SU-DHL-6 (cell line): Measurements from ENCODE around the gene PRKAB2.

Source experiments
- H2AFZ ChIP-seq: fragments of 200-600 bp; sonication (generic); 2 replicates; pipeline ENCODE4 v1.6.1; 2014; ENCODE audit warnings: low read depth, mild to moderate bottlenecking, moderate library complexity, mixed read lengths, antibody characterized with exemption, low read length; ENCODE audit not compliant: severe bottlenecking
- H3F3A ChIP-seq: fragments of 200-600 bp; shearing (Covaris generic); 2 replicates; pipeline ENCODE4 v1.6.0; 2016; ENCODE audit warnings: antibody characterized with exemption, mild to moderate bottlenecking; ENCODE audit not compliant: insufficient read depth
- H3K27ac ChIP-seq: fragments of 200-600 bp; sonication (generic); 2 replicates; pipeline ENCODE4 v1.5.1; 2016; ENCODE audit warnings: low read depth, mild to moderate bottlenecking, low read length, moderate library complexity, mixed read lengths
- H3K27me3 ChIP-seq: fragments of 200-600 bp; sonication (generic), shearing (Covaris generic); 2 replicates; pipeline ENCODE4 v1.6.0; 2014; ENCODE audit warnings: mild to moderate bottlenecking, low read length
- H3K36me3 ChIP-seq: fragments of 200-600 bp; sonication (generic); 2 replicates; pipeline ENCODE4 v1.6.1; 2014; ENCODE audit warnings: mild to moderate bottlenecking, low read length, mixed read lengths
- H3K4me2 ChIP-seq: fragments of 300-600, 200-600 bp; shearing (Covaris generic), sonication (generic); 2 replicates; pipeline ENCODE4 v1.6.0; 2014; ENCODE audit warnings: low read length, low read depth, mild to moderate bottlenecking; ENCODE audit not compliant: poor library complexity, severe bottlenecking
- H3K4me3 ChIP-seq: fragments of 200-600 bp; sonication (generic); 2 replicates; pipeline ENCODE4 v1.5.1; 2014; ENCODE audit warnings: antibody characterized with exemption, low read length, mild to moderate bottlenecking, mixed read lengths; ENCODE audit not compliant: insufficient read depth, poor library complexity, severe bottlenecking
- H3K79me2 ChIP-seq: fragments of 200-600 bp; sonication (generic); 2 replicates; pipeline ENCODE4 v1.6.1; 2014; ENCODE audit warnings: mild to moderate bottlenecking, low read length, moderate library complexity; ENCODE audit not compliant: insufficient read depth
- H3K9ac ChIP-seq: fragments of 200-600 bp; sonication (generic); 2 replicates; pipeline ENCODE4 v1.7.0; 2014; ENCODE audit warnings: mild to moderate bottlenecking, low read length
- H3K9me2 ChIP-seq: fragments of 200-600 bp; sonication (generic); replicated peaks from 2 replicates; pipeline ENCODE4 v1.6.1; 2014; ENCODE audit warnings: low read length; ENCODE audit not compliant: insufficient read depth
- H3K9me3 ChIP-seq: fragments of 200-600 bp; sonication (generic); 2 replicates; pipeline ENCODE4 v1.6.1; 2014; ENCODE audit warnings: low read length, mixed read lengths; ENCODE audit not compliant: insufficient read depth
- H4K20me1 ChIP-seq: fragments of 200-600 bp; sonication (generic); 2 replicates; pipeline ENCODE4 v1.6.1; 2014; ENCODE audit warnings: low read depth, mild to moderate bottlenecking, antibody characterized with exemption, low read length, moderate library complexity, mixed read lengths
- CTCF ChIP-seq: fragments of 200-600 bp; sonication (generic); IDR thresholded peaks from one replicate; pipeline ENCODE4 v1.5.1; 2017; ENCODE audit warnings: antibody characterized with exemption, mild to moderate bottlenecking, low read length, moderate library complexity; ENCODE audit not compliant: insufficient read depth, poor library complexity, severe bottlenecking
- EZH2phosphoT487 ChIP-seq: fragments of 200-600 bp; sonication (generic), shearing (Covaris generic); conservative IDR thresholded peaks from 2 replicates; pipeline ENCODE4 v1.6.1; 2018; ENCODE audit warnings: mild to moderate bottlenecking, antibody characterized with exemption, low read length, moderate library complexity, mixed read lengths

PRKAB2 gene

GRCh38 chr1:147177611-147178380 lies 5.5 kb upstream of the PRKAB2 start:
- Histone ChIP-seq H3K36me3 (no peaks in the 10 kb centered on the region), H3K9me3 (no peaks in the 10 kb centered on the region), H3K79me2 (no peaks in the 10 kb centered on the region), H3K4me2 (no peak overlapping the region), H3K27me3 (no peaks in the 10 kb centered on the region), H4K20me1 (no peaks in the 10 kb centered on the region), H3K9me2 (no peaks in the 10 kb centered on the region), H3K9ac (no peak overlapping the region), H3K27ac (no peak overlapping the region), H3F3A (0 out of 2 replicates have a peak, but pooled peaks cover 5% of the 10 kb centered on the region), H2AFZ (no peak overlapping the region), H3K4me3 (no peak overlapping the region)
- TF ChIP-seq EZH2phosphoT487 (no peak), CTCF (no peak)

GRCh38 chr1:147171399-147172167 lies 687 bp downstream of the PRKAB2 start:
- Histone ChIP-seq H3K27me3 (no peaks in the 10 kb centered on the region), H3K79me2 (peaks cover 29% of the 10 kb centered on the region), H3F3A (0 out of 2 replicates have a peak, but pooled peaks cover 5% of the 10 kb centered on the region), H3K9me3 (no peaks in the 10 kb centered on the region), H3K9ac (peak overlapping the region; percentile 82), H3K27ac (no peak overlapping the region), H3K4me3 (peak overlapping the region; percentile 94), H4K20me1 (no peaks in the 10 kb centered on the region), H3K36me3 (0 out of 2 replicates have a peak, but pooled peaks cover 4% of the 10 kb centered on the region), H3K4me2 (peak overlapping the region; percentile 85), H3K9me2 (no peaks in the 10 kb centered on the region), H2AFZ (peak overlapping the region; percentile 96)
- TF ChIP-seq CTCF (no peak), EZH2phosphoT487 (no peak)

GRCh38 chr1:147169840-147170674 lies 2.2 kb downstream of the PRKAB2 start:
- Histone ChIP-seq H3K27ac (no peak overlapping the region), H3K27me3 (no peaks in the 10 kb centered on the region), H3F3A (0 out of 2 replicates have a peak, but pooled peaks cover 5% of the 10 kb centered on the region), H3K4me3 (no peak overlapping the region), H3K36me3 (0 out of 2 replicates have a peak, but pooled peaks cover 4% of the 10 kb centered on the region), H3K4me2 (peak overlapping the region; percentile 11), H3K9ac (no peak overlapping the region), H3K79me2 (peaks cover 29% of the 10 kb centered on the region), H3K9me3 (no peaks in the 10 kb centered on the region), H3K9me2 (no peaks in the 10 kb centered on the region), H2AFZ (no peak overlapping the region), H4K20me1 (no peaks in the 10 kb centered on the region)
- no peak for TF ChIP-seq CTCF
- TF ChIP-seq EZH2phosphoT487: no peak
